GM13976 (cell line): ENCODE results near the gene GPX3.

Source experiments
- DNase-seq: peaks from one replicate; pipeline ENCODE4 v3.0.0; 2012; ENCODE audit warnings: low spot score
- CTCF ChIP-seq: IDR thresholded peaks from 2 replicates; pipeline ENCODE4 v1.5.1; 2012; ENCODE audit warnings: borderline replicate concordance, mild to moderate bottlenecking; ENCODE audit not compliant: insufficient read depth; ENCODE audit errors: extremely low read depth, missing control alignments, control extremely low read depth
- in situ Hi-C: fragments of 300-500 bp; cut with MboI; formaldehyde crosslinking; loops from one replicate; pipeline ENCODE4 v1.12.0; 2022; ENCODE audit warnings: low sequenced_read_pairs, mixed read lengths, inconsistent platforms; ENCODE audit not compliant: unreplicated experiment

GPX3 gene

GRCh38 chr5:151004499-151004898 is 15.9 kb upstream of the GPX3 start:
- no peak for TF ChIP-seq CTCF
- DNase-seq: no peak
- in situ Hi-C loops: no loop called here

GRCh38 chr5:151005187-151005949 is 15.0 kb upstream of the GPX3 start:
- no peak for DNase-seq
- in situ Hi-C loops: no loop called here
- TF ChIP-seq CTCF: no peak

GRCh38 chr5:151005950-151006576 is 14.3 kb upstream of the GPX3 start:
- TF ChIP-seq CTCF: no peak
- in situ Hi-C loops: no loop called here
- DNase-seq: no peak

- in situ Hi-C loops: no loop called here
- no peak for DNase-seq
- TF ChIP-seq CTCF: no peak
Observed at GRCh38 chr5:151006704-151007334, 13.6 kb upstream of the GPX3 start.

GRCh38 chr5:151007430-151008209 is 12.8 kb upstream of the GPX3 start:
- DNase-seq: no peak
- in situ Hi-C loops: no loop called here
- no peak for TF ChIP-seq CTCF

- no peak for DNase-seq
- in situ Hi-C loops: no loop called here
- TF ChIP-seq CTCF: no peak
Observed at GRCh38 chr5:151008210-151008491, 12.2 kb upstream of the GPX3 start.
